Lower leg skin (tissue), 4 donors: ENCODE data around the gene LRG1. TPM values are rescaled to one million over a fixed set of nuclear protein-coding genes. Genes with fewer than 3 reads are reported as not detected.
A peak's percentile ranks its signal among the peaks of the same experiment; 100 is the strongest.

Experiments used
- DNase-seq, 2 donors: peaks; one replicate each; pipeline ENCODE4 v3.0.0-alpha.2; 2019; ENCODE audit warnings: low spot score in 2 of 2
- H3K4me3 ChIP-seq: fragments of 200-600 bp; sonication (generic); 2 replicates; pipeline ENCODE4 v1.5.1; 2017; ENCODE audit warnings: mild to moderate bottlenecking, low read depth; ENCODE audit not compliant: poor library complexity, severe bottlenecking
- POLR2A ChIP-seq, 2 donors: fragments of 450-650 bp; IDR thresholded peaks; one replicate each; pipeline ENCODE4 v1.6.1; 2016 to 2017; ENCODE audit warnings: antibody characterized with exemption in 2 of 2, mild to moderate bottlenecking in 1 of 2, moderate library complexity in 1 of 2
- WGBS, 2 donors: methylation state at CpG; one replicate each; pipeline ENCODE4 v1.1.5; 2018; 5-methylcytosine and 5-hydroxymethylcytosine counted together
- intact Hi-C: fragments of 100-400 bp; cut with DNase I; formaldehyde crosslinking; loops from one replicate; pipeline ENCODE4 v1.15.0; 2023; ENCODE audit warnings: low total_unique reads
- total RNA-seq, 4 donors: library from RNA; depleted of rRNA; stranded (reverse); fragments of >200 nt; gene quantifications; one replicate each; pipeline ENCODE4 v1.1.0, GENCODE V29; 2016
- TF ChIP-seq, protein P1 (sequence below), 3 donors: fragments of 450-650 bp; IDR thresholded peaks; one replicate each; pipeline ENCODE4 v1.5.1; 2016; ENCODE audit warnings: antibody characterized with exemption in 3 of 3, mild to moderate bottlenecking in 3 of 3, moderate library complexity in 2 of 3

The LRG1 gene
- total RNA-seq, 4 donors from 2014 or later = 1.8 to 9.9 (median 2.7) TPM

DNA sequence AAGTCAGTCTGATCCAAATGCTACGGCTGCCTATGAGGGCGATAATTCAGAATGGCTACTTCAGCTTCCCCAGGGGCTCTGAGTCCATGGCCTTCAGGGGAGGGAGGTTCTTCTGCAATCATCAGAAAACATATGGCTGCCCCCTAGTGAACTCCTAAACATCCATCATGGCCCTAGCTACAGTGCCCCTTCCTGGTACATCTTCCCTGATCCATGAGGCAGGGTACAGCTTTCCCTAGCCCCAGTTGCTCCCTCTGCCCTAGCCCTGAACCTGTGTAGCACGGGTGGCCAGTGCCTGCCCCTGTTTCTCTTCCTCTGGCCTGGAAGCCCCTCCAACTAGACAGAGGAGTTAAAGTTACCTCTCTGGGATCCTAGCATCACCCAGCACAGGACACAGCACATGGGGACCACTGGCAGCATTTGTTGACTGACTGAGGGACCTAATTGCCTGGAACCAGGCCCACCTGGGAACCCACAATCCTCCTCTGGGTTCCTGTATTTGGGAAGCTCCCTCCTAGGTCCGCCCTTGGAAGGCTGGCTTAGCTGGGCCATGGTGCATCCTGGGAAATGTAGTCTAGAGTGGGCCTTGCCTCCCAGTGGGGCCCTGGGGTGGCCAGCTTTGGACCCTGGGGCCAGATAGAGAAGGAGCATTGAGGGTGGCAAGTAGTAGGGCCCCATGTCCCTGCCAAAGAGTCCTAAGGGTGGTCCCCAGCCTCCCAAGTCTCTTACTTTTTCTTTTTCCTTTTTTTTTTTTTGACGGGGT, 37.4 kb upstream of the LRG1 start:
- 81% methylated on average over 5 of the region's 5 CpGs for WGBS, 2 donors
- no peak for DNase-seq
- no peak overlapping the region for H3K4me3 ChIP-seq
- intact Hi-C loops = no loop called here
- no peak for TF ChIP-seq POLR2A (IDR thresholded peaks at IDR 0.05)
- TF ChIP-seq, protein P1, sequence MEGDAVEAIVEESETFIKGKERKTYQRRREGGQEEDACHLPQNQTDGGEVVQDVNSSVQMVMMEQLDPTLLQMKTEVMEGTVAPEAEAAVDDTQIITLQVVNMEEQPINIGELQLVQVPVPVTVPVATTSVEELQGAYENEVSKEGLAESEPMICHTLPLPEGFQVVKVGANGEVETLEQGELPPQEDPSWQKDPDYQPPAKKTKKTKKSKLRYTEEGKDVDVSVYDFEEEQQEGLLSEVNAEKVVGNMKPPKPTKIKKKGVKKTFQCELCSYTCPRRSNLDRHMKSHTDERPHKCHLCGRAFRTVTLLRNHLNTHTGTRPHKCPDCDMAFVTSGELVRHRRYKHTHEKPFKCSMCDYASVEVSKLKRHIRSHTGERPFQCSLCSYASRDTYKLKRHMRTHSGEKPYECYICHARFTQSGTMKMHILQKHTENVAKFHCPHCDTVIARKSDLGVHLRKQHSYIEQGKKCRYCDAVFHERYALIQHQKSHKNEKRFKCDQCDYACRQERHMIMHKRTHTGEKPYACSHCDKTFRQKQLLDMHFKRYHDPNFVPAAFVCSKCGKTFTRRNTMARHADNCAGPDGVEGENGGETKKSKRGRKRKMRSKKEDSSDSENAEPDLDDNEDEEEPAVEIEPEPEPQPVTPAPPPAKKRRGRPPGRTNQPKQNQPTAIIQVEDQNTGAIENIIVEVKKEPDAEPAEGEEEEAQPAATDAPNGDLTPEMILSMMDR (IDR thresholded peaks at IDR 0.05) = no peak

DNA sequence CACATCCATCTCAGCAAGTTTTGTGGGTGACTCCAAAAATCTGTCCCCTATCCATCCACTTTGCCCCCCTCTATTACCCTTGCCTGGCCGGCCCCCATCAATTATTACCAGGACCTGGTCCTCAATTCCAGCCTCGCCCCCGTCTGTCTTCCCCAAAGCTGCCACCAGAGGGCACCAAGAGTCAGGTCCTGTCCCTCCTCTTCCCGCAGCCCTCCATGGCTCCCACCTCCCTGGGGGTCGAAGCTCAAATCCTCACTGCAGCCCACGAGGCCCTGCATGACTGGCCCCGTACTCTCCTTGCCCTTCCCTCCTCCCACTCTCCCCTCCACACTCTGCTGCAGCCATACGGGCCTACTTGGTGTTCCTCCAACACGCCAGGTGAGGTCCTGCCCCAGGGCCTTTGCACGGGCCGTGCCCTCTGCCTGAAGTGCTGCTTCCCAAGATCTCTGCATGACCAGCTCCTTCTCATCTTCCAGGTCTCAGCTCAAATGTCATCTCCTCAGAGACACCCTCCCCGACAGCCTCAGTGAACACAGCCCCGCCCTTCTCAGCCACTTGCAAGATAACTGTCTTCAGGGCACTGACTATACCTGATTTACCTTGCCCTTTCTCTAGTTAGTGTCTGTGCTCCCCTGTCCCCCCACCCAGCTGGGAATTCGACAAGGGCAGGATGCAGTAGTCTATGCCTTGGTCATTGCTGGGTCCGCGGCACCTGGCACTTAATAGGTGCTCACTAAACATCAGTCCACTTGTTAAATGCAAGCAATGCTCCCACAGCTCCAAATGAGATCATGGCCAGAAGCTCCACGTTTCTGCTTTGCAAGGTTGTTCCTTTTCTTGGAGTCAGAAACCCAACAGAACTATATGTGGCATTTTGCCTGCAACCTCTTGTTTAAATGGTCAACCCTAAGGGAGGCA, 36.4 kb upstream of the LRG1 start:
- intact Hi-C loops = no loop called here
- H3K4me3 ChIP-seq = no peak overlapping the region
- DNase-seq = peak; percentile 34 to 94
- 49% methylated on average over 17 of the region's 17 CpGs for WGBS, 2 donors
- TF ChIP-seq, protein P1 (IDR thresholded peaks at IDR 0.05) = peak in 1 of 3 donors; percentile 21
- TF ChIP-seq POLR2A (IDR thresholded peaks at IDR 0.05) = no peak

DNA sequence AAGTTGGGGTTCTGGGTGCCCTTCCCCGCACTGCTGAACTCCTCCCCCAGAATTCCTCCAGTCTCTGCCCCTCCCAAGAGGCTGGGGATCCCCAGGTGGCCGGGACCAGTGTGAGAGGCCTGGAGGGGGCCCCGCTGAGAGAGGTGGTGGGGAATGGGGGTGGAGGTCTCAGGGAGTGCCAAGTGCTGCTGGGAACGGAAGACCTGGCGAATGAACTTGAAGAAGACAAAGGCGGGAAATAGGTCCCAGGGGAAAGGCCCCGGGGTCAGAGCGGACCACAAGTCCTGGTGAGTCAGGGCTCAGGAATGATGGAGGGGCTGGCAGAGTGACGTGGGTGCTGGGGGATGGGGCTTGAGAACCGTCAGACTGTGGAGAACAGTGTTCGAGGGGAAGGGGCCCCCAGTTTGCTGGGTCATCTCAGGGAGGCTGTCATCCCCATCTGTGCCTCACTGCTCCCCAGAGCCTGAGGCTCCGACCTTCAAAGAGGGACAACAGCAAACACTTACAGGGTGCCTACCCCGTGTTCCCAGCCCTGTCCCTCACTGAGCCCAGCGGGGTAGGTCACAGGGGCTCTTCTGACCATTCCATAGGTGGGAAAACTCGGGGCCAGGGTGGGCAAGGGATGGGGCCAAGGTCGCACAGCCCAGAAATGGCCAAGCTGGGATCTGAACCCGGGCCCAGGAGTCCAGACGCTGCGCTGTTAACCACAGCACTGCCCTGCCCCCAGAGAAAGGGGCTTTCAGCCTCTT, 35.6 kb upstream of the LRG1 start:
- TF ChIP-seq, protein P1 (IDR thresholded peaks at IDR 0.05) = no peak
- no peak for TF ChIP-seq POLR2A (IDR thresholded peaks at IDR 0.05)
- intact Hi-C loops = no loop called here
- DNase-seq = peak in 1 of 2 donors; percentile 90
- H3K4me3 ChIP-seq = no peak overlapping the region
- WGBS, 2 donors = 26 to 28% methylated on average over 19 of the region's 19 CpGs

DNA sequence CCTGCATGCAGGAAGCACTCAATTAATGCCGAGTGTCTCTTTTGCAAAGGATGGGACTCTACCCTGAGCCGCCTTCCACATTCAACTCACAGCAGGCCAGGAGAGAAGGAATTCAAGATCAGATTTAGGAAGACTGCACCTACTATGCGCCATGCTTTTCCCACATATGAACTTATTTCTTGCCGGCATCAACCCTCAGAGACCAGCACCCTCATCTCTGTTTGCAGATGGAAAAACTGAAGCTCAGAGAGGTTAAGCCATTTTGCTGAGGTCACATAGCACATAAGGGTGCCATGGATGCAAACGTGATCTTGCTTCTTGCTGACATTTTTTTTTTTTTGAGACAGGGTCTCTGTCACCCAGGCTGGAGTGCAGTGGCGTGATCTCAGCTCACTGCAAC, 33.8 kb upstream of the LRG1 start:
- DNase-seq = no peak
- H3K4me3 ChIP-seq = no peak overlapping the region
- TF ChIP-seq, protein P1 (IDR thresholded peaks at IDR 0.05) = no peak
- no peak for TF ChIP-seq POLR2A (IDR thresholded peaks at IDR 0.05)
- 77 to 83% methylated on average over 6 of the region's 6 CpGs for WGBS, 2 donors
- intact Hi-C loops = loop anchor here (5.0 kb wide), 1 partner anchor 64 kb away; the partner anchor contains the start of gene TNFAIP8L1

DNA sequence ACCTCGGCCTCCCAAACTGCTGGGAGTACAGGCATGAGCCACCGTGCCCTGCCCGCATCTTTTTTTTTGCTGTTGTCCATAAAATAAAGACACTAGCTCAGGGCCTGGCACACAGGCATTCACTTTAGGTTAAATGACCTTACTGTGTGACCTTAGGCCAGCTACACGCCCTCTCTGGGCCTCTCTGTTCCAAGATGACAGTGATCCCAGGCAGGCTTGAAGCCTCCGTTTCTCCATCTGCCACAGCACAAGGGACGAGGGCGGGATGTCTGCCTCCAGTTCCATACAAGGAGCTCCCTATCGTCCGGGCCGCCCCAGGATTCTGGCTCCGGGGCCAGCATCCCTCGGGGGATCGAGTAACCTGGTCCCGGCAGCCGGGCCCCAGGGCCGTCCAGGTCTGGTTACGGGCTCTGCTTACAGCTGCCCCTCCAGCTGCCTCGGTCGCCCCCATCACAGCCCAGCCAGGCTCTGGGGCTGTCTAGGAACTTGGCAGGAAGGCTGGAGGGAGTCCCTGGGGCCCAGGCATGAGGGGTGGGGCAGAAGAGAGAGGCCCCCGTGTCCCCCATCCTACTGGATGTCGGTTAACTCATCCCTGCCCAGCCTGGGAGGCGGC, 31.6 kb upstream of the LRG1 start:
- TF ChIP-seq POLR2A (IDR thresholded peaks at IDR 0.05) = no peak
- TF ChIP-seq, protein P1 (IDR thresholded peaks at IDR 0.05) = no peak
- no peak overlapping the region for H3K4me3 ChIP-seq
- no peak for DNase-seq
- 48% methylated on average over 17 to 22 of the region's 22 CpGs for WGBS, 2 donors
- intact Hi-C loops = loop anchor here (5.0 kb wide), 1 partner anchor 66 kb away; the partner anchor contains the start of gene TNFAIP8L1
